ENCODE data around the gene RPL4. TPM values are rescaled to one million over a fixed set of nuclear protein-coding genes. Genes with fewer than 3 reads are reported as not detected.
"Not testable (repeated sequence)": the region's sequence is repeated elsewhere in the genome, so short reads cannot be mapped to it uniquely, and the experiment has no call there.

RPL4 gene
- polyA plus RNA-seq, 3 donors from 2014 or later: 391 to 659 (median 556) TPM

DNA sequence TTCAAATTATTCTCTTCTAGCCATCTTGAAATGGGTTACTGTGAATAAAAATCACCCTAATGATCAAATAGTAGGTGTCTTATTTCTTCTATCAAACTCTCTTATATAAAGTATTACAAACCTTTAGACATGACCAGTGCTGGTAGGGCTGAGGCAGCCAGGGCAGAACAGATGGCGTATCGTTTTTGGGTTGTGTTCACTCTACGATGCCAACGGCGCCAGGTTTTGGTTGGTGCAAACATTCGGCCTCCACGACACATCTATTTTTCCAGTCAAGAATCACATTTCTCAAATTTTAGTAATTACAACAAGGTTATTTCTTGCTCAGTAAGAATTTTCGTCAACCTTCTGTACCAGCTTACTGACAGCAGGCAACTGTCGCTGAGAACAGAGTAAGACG, 2.2 kb downstream of the RPL4 start:
- Mint-ChIP-seq H3K36me3 (peaks cover 14 to 45% (median 20%) of the 10 kb centered on the region in 3 donors), H3K9me3 (no peaks in the 10 kb centered on the region), H3K4me1 (peaks cover 49 to 67% of the 10 kb centered on the region in 2 donors), H3K27me3 (ENCODE audit: low read depth in 3 of 3) (peaks cover 15 to 21% (median 16%) of the 10 kb centered on the region in 3 donors), H3K27ac (peak overlapping the region in 5 of 6 donors; percentile 42 to 97 (median 45)), H3K4me3 (peak overlapping the region in 2 of 5 donors; percentile 96 to 100)
- no peak for DNase-seq

DNA sequence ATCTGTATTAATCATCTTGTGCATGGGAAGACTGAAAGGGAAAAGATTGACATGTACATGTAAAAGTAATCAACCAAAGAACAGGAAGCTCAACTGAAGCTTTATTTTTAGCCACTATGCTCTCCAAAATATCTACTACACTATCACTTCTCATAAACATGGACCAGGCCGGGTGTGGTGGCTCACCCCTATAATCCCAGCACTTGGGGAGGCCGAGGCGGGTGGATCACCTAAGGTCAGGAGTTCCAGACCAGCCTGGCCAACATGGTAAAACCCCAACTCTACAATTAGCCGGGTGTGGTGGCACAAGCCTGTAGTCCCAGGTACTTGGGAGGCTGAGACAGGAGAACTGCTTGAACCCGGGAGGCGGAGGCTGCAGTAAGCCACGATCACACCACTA, 4.3 kb downstream of the RPL4 start:
- peaks cover 14 to 45% (median 20%) of the 10 kb centered on the region in 3 donors for H3K36me3 Mint-ChIP-seq
- not testable (repeated sequence) for DNase-seq, H3K9me3 Mint-ChIP-seq, H3K4me3 Mint-ChIP-seq
- peak overlapping the region in 5 of 6 donors; percentile 3 to 50 (median 8) for H3K27ac Mint-ChIP-seq
- peaks cover 18 to 26% (median 19%) of the 10 kb centered on the region in 3 donors for H3K27me3 Mint-ChIP-seq (ENCODE audit: low read depth in 3 of 3)
- H3K4me1 Mint-ChIP-seq: peaks cover 54 to 65% of the 10 kb centered on the region in 2 donors

- peaks cover 9 to 19% (median 9%) of the 10 kb centered on the region in 3 donors for H3K27me3 Mint-ChIP-seq (ENCODE audit: low read depth in 3 of 3)
- peaks cover 43 to 60% of the 10 kb centered on the region in 2 donors for H3K4me1 Mint-ChIP-seq
- H3K27ac Mint-ChIP-seq: peak overlapping the region; percentile 96 to 98 (median 97)
- peak; percentile 16 to 56 (median 34) for DNase-seq
- peak overlapping the region in 2 of 5 donors; percentile 34 to 95 for H3K4me3 Mint-ChIP-seq
- no peaks in the 10 kb centered on the region for H3K9me3 Mint-ChIP-seq
- H3K36me3 Mint-ChIP-seq: peaks cover 22 to 55% (median 28%) of the 10 kb centered on the region in 3 donors
Measured at GRCh38 chr15:66498501-66499386, 5.9 kb downstream of the RPL4 start.

DNA sequence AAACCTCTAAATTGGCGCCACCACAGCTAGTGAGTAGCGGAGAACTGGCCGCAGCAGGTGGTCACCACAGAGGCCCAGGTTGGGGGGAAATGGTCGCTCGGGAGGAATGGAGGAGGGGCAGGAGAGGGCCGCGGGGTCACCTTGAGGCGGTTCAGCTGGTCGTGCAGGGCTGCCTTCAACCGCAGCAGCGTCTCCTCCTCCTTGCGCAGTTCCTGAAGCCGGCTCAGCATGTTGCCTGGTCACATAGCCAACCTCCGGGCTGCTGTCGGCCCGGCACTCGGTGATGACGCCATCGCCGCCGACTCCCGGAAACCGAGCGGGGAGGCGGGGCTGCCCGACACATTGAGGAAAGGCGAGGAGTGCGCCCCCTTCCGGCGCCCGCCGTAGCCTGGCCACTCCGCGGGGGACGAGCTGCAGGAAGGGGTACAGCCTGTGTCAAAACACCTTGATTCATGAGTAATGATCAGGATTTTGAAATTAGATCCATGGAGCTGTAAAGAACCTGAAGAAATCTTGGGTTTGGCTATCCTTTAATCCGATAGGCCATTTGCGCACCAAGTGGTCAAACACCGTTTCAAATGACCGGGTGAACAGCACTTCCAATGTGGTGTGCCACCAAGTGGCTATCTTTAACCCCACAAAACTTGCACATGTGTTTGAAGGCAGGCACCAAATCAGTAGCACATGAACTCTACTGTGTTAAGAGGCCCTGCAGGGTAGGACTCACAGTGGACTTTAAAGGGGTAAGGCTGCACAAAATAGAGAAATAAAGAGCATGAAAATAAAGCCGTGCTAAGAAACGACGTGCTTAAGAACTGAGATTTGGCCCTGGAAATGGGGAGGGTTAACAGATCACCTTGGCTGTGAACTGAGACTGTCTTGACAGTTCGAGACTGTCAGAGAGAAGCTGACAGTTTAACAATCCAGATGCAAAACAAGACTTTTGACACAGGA, 6.9 kb downstream of the RPL4 start, which contains the start of gene SNAPC5:
Gene SNAPC5 (minus strand): TSS at position 261 of the 954 bp plus-strand sequence. CDS start 31 bp downstream, at position 230.
- peak; percentile 96 to 97 (median 97) for DNase-seq
- Mint-ChIP-seq H3K27ac (peak within 1 kb of the TSS; percentile 96 to 98 (median 97)), H3K36me3 (peaks cover 22 to 58% (median 29%) of the 10 kb centered on the region in 3 donors), H3K4me1 (peaks cover 34 to 51% of the 10 kb centered on the region in 2 donors), H3K27me3 (ENCODE audit: low read depth in 3 of 3) (peaks cover 8 to 18% (median 9%) of the 10 kb centered on the region in 3 donors), H3K9me3 (no peaks in the 10 kb centered on the region), H3K4me3 (peak within 1 kb of the TSS; percentile 91 to 97 (median 95))

GRCh38 chr15:66496951-66497501, 7.6 kb downstream of the RPL4 start:
- H3K27me3 Mint-ChIP-seq (ENCODE audit: low read depth in 3 of 3): peaks cover 6 to 18% (median 9%) of the 10 kb centered on the region in 3 donors
- H3K4me3 Mint-ChIP-seq: peak overlapping the region; percentile 91 to 97 (median 95)
- peak overlapping the region; percentile 96 to 98 (median 97) for H3K27ac Mint-ChIP-seq
- H3K4me1 Mint-ChIP-seq: peaks cover 30 to 43% of the 10 kb centered on the region in 2 donors
- no peak for DNase-seq
- H3K36me3 Mint-ChIP-seq: peaks cover 22 to 56% (median 30%) of the 10 kb centered on the region in 3 donors
- H3K9me3 Mint-ChIP-seq: no peaks in the 10 kb centered on the region

DNA sequence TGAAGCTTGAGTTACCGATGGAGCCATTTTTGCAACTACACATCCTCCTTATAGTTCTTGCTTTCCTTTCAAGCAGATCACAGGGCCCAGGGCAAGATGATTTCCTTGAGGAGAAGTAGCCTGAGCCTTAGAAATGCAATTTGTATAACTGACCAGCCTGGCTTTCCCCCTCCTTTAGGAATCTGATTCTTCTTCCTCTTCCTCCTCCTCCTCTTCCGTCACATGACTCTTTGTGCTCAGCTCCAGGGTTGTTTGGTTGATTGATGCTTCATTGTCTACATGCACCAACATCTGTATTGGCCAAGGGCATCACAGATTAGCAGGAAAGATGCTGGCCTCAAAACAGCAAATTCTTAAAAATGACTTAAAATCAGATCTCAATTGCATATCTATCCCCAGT, 10.4 kb downstream of the RPL4 start:
- Mint-ChIP-seq H3K4me1 (peaks cover 24 to 33% of the 10 kb centered on the region in 2 donors), H3K27ac (peak overlapping the region; percentile 36 to 87 (median 52)), H3K27me3 (ENCODE audit: low read depth in 3 of 3) (peaks cover 6 to 15% (median 9%) of the 10 kb centered on the region in 3 donors), H3K9me3 (no peaks in the 10 kb centered on the region), H3K36me3 (peaks cover 11 to 48% (median 24%) of the 10 kb centered on the region in 3 donors), H3K4me3 (no peak overlapping the region)
- no peak for DNase-seq

DNA sequence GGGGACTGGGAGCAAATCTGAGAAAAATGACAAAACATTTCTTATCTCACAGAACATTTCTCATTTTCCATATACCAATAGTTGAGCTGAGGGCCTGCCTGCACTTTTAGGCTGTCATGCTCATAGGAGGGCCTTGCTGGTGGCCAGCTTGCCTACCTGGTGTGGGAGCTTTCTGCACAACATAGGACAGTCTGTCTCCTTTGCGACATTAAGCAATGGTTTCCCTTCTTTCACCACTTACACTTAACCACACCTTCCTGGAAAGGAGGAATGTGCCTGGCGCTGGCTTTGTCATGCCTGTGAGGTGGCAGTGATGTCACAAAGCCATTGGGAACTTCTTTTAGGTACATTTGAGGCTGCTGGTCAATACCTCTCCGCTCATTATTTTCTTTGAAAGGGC, 12.8 kb downstream of the RPL4 start:
- H3K4me3 Mint-ChIP-seq: no peak overlapping the region
- DNase-seq: no peak
- H3K27ac Mint-ChIP-seq: peak overlapping the region in 2 of 6 donors; percentile 6 to 42
- H3K4me1 Mint-ChIP-seq: peaks cover 9 to 17% of the 10 kb centered on the region in 2 donors
- peaks cover 13 to 43% (median 19%) of the 10 kb centered on the region in 3 donors for H3K36me3 Mint-ChIP-seq
- peaks cover 0 to 2% (median 2%) of the 10 kb centered on the region in 3 donors for H3K27me3 Mint-ChIP-seq (ENCODE audit: low read depth in 3 of 3)
- no peaks in the 10 kb centered on the region for H3K9me3 Mint-ChIP-seq

DNA sequence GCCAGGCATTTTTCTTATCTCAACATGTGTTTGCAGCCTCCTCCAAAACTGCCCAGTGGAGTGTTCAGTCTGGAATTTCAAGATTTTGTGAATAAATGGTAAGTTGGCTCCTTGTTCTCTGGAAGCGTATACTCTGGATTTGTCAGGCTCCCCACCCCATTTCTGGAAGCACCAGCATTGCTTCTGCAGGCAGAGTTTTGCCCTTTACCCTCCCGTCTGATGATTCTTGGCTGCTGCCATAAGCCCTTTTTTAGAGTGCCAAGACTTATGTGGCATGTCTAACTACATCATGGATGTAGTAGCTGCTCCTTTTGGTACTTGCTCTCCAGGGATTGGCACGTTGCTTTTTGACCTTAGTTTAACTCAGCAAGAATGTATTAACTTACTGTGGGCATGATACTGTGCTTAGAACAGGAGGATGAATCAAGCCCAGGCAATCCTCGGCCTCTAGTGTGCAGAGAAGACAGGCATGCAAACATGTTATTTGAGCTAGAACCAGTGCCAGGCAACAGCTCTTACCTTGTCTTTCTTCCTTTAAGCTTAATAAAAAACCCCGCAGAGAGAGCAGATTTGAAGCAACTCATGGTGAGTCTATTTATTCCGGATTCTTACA, 15.4 kb downstream of the RPL4 start:
- H3K27ac Mint-ChIP-seq: peak overlapping the region in 3 of 6 donors; percentile 39 to 80 (median 57)

GRCh38 chr15:66488525-66488924, 16.1 kb downstream of the RPL4 start:
- Mint-ChIP-seq H3K9me3 (no peaks in the 10 kb centered on the region), H3K36me3 (peaks cover 9 to 38% (median 11%) of the 10 kb centered on the region in 3 donors), H3K4me1 (no peaks in the 10 kb centered on the region), H3K27ac (peak overlapping the region in 1 of 6 donors; percentile 16), H3K27me3 (ENCODE audit: low read depth in 3 of 3) (peaks cover 0 to 2% (median 2%) of the 10 kb centered on the region in 3 donors), H3K4me3 (no peak overlapping the region)
- DNase-seq: no peak

More for the DNA sequence above, 15.4 kb downstream of the RPL4 start:
- H3K9me3 Mint-ChIP-seq: no peaks in the 10 kb centered on the region
- H3K27me3 Mint-ChIP-seq (ENCODE audit: low read depth in 3 of 3): peaks cover 0 to 2% (median under 1%) of the 10 kb centered on the region in 3 donors
- peaks cover 0 to 3% of the 10 kb centered on the region in 2 donors for H3K4me1 Mint-ChIP-seq
- DNase-seq: no peak
- H3K4me3 Mint-ChIP-seq: no peak overlapping the region
- H3K36me3 Mint-ChIP-seq: peaks cover 13 to 42% (median 15%) of the 10 kb centered on the region in 3 donors

GRCh38 chr15:66486887-66487286, 17.8 kb downstream of the RPL4 start:
- H3K27ac Mint-ChIP-seq: no peak overlapping the region

DNA sequence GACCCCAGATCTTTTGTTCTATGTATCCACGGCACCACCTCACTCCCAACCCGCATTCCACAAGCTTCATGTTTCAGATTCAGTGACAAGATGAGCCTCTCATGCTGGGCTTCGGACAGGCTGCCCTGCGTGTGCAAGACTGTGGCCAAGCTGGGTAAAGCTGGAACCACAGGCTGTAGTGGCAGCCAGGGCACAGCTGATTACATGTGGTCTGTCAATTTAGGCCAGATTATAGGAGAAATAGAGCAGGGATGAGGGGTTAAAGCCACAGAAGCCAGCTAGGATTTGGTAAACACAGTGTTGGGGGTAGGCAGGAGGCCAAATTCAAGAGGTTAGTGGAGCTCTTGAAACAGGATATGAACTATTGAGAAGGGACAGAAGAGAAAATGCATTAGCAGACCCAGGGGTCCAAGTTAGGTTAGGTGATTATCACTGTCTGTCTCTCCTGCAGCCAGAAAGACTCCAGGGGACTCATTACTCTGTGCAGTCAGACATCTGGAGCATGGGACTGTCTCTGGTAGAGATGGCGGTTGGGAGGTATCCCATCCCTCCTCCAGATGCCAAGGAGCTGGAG, 20.0 kb downstream of the RPL4 start:
- H3K27ac Mint-ChIP-seq: peak overlapping the region in 3 of 6 donors; percentile 37 to 85 (median 67)
- H3K36me3 Mint-ChIP-seq: peaks cover 13 to 24% (median 13%) of the 10 kb centered on the region in 3 donors
- H3K27me3 Mint-ChIP-seq (ENCODE audit: low read depth in 3 of 3): peaks cover 0 to 4% (median 3%) of the 10 kb centered on the region in 3 donors
- H3K9me3 Mint-ChIP-seq: no peaks in the 10 kb centered on the region
- no peak for DNase-seq
- H3K4me1 Mint-ChIP-seq: peaks cover 0 to 2% of the 10 kb centered on the region in 2 donors
- no peak overlapping the region for H3K4me3 Mint-ChIP-seq

More at GRCh38 chr15:66486887-66487286, 17.8 kb downstream of the RPL4 start:
- Mint-ChIP-seq H3K4me1 (peaks cover 0 to 2% of the 10 kb centered on the region in 2 donors), H3K9me3 (no peaks in the 10 kb centered on the region), H3K27me3 (ENCODE audit: low read depth in 3 of 3) (peaks cover 0 to 2% (median 2%) of the 10 kb centered on the region in 3 donors), H3K36me3 (peaks cover 13 to 38% (median 15%) of the 10 kb centered on the region in 3 donors), H3K4me3 (no peak overlapping the region)
- no peak for DNase-seq

GRCh38 chr15:66483131-66483566, 21.5 kb downstream of the RPL4 start:
- H3K27me3 Mint-ChIP-seq (ENCODE audit: low read depth in 3 of 3): peaks cover 0 to 5% (median 4%) of the 10 kb centered on the region in 3 donors
- H3K36me3 Mint-ChIP-seq: peaks cover 7 to 19% (median 13%) of the 10 kb centered on the region in 3 donors
- H3K4me3 Mint-ChIP-seq: no peak overlapping the region
- DNase-seq: no peak
- peak overlapping the region in 2 of 6 donors; percentile 19 to 44 for H3K27ac Mint-ChIP-seq
- H3K9me3 Mint-ChIP-seq: peaks cover 0 to 1% (median 0%) of the 10 kb centered on the region in 6 donors
- H3K4me1 Mint-ChIP-seq: peaks cover 0 to 2% of the 10 kb centered on the region in 2 donors
